ENCODE data around the gene CD300LB.

GRCh38 chr17:74473294-74473693 lies 58.0 kb downstream of the CD300LB start:
- TF ChIP-seq EZH2 (IDR thresholded peaks at IDR 0.05; ENCODE audit: borderline replicate concordance, low read depth, low read length, poor library complexity, severe bottlenecking) = no peak
- TF ChIP-seq CTCF (conservative IDR thresholded peaks at IDR 0.05; ENCODE audit: low read depth, low read length) = no peak

Measured in A673 (cell line).